ENCODE data around the gene ICA1. TPM values are rescaled to one million over a fixed set of nuclear protein-coding genes. Genes with fewer than 3 reads are reported as not detected.

The ICA1 gene
- total and polyA plus RNA-seq, 4 donors: 1.4 to 22.7 (median 8.1) TPM

DNA sequence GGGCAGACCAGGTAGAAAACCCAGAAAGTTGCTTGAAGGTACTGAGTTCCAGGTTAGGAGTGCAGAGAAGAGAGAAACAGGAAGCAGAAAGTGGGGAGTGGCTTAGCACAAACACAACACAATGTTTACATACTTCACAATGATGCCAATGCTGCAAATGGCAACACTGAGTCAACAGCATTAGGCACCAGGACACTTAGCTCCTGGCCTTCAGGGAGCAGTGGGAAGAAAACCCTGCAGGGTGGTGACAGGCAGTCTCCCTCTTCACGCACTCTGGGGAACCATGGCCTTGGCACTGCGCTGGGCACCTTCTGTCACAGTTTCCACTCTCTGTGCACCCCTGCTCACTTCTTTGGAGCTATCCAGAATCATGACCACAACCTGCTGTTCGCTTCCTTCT is 7.3 kb downstream of the ICA1 start (continued):
- TF ChIP-seq, protein P1, sequence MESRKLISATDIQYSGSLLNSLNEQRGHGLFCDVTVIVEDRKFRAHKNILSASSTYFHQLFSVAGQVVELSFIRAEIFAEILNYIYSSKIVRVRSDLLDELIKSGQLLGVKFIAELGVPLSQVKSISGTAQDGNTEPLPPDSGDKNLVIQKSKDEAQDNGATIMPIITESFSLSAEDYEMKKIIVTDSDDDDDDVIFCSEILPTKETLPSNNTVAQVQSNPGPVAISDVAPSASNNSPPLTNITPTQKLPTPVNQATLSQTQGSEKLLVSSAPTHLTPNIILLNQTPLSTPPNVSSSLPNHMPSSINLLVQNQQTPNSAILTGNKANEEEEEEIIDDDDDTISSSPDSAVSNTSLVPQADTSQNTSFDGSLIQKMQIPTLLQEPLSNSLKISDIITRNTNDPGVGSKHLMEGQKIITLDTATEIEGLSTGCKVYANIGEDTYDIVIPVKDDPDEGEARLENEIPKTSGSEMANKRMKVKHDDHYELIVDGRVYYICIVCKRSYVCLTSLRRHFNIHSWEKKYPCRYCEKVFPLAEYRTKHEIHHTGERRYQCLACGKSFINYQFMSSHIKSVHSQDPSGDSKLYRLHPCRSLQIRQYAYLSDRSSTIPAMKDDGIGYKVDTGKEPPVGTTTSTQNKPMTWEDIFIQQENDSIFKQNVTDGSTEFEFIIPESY (IDR thresholded peaks at IDR 0.05): no peak
- TF ChIP-seq GABPA (IDR thresholded peaks at IDR 0.05 in 1 of 2, conservative IDR thresholded peaks at IDR 0.05 in 1 of 2) (no peak), FOXA1 (IDR thresholded peaks at IDR 0.05) (no peak), FOXA2 (IDR thresholded peaks at IDR 0.05) (no peak), SP1 (IDR thresholded peaks at IDR 0.05) (no peak), TAF1 (conservative IDR thresholded peaks at IDR 0.05) (no peak)

DNA sequence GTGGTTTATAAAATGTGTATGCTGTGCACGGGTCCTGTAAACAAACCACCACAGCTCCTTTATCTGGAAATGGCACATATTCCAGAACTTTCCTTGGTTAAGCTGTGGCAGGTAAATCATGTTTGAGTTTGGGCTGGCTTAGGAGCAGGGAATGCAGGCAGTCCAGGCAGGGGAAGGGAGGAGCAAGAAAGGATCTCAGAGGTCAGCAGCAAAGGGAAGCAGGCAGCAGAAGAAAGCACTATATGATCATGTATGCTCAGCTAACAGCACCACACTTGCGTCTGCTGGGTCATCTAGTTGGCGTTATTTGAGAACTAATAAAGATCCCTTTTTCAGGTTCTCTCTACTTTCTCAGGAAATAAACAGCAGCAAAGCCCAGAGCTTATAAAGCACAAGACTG is 7.8 kb downstream of the ICA1 start:
- no peaks in the 10 kb centered on the region for H3K4me1 ChIP-seq (ENCODE audit: control insufficient read depth in 4 of 4, insufficient read depth in 4 of 4, low read length in 3 of 4)
- H3K27me3 ChIP-seq (ENCODE audit: control insufficient read depth in 4 of 4, insufficient read depth in 4 of 4, low read length in 3 of 4): no peaks in the 10 kb centered on the region
- no peak overlapping the region for H3K4me3 ChIP-seq (ENCODE audit: low read depth in 1 of 3, low read length in 3 of 3)
- no peaks in the 10 kb centered on the region for H3K36me3 ChIP-seq (ENCODE audit: control insufficient read depth in 4 of 4, insufficient read depth in 3 of 4, low read depth in 1 of 4, low read length in 3 of 4)
- H3K9ac ChIP-seq (ENCODE audit: low read depth in 1 of 2, low read length in 2 of 2): no peak overlapping the region
- DNase-seq (ENCODE audit: low spot score): no peak
- TF ChIP-seq, protein P2, sequence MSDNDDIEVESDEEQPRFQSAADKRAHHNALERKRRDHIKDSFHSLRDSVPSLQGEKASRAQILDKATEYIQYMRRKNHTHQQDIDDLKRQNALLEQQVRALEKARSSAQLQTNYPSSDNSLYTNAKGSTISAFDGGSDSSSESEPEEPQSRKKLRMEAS (IDR thresholded peaks at IDR 0.05): no peak
- TF ChIP-seq, protein P3, sequence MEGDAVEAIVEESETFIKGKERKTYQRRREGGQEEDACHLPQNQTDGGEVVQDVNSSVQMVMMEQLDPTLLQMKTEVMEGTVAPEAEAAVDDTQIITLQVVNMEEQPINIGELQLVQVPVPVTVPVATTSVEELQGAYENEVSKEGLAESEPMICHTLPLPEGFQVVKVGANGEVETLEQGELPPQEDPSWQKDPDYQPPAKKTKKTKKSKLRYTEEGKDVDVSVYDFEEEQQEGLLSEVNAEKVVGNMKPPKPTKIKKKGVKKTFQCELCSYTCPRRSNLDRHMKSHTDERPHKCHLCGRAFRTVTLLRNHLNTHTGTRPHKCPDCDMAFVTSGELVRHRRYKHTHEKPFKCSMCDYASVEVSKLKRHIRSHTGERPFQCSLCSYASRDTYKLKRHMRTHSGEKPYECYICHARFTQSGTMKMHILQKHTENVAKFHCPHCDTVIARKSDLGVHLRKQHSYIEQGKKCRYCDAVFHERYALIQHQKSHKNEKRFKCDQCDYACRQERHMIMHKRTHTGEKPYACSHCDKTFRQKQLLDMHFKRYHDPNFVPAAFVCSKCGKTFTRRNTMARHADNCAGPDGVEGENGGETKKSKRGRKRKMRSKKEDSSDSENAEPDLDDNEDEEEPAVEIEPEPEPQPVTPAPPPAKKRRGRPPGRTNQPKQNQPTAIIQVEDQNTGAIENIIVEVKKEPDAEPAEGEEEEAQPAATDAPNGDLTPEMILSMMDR (IDR thresholded peaks at IDR 0.05; ENCODE audit: low read depth, low read length, missing input control): no peak
- 74% methylated on average over 3 of the region's 3 CpGs for WGBS
- H3K9me3 ChIP-seq (ENCODE audit: control insufficient read depth in 4 of 4, low read length in 3 of 4): peaks cover 0 to 2% (median under 1%) of the 10 kb centered on the region in 4 donors
- H3K27ac ChIP-seq (ENCODE audit: low read depth in 1 of 2, low read length in 2 of 2): no peak overlapping the region

- TF ChIP-seq YY1 (IDR thresholded peaks at IDR 0.05): no peak
- no peak for TF ChIP-seq GABPA (IDR thresholded peaks at IDR 0.05 in 1 of 2, conservative IDR thresholded peaks at IDR 0.05 in 1 of 2)
- TF ChIP-seq, protein P1 (IDR thresholded peaks at IDR 0.05): no peak
- TF ChIP-seq, protein P3 (IDR thresholded peaks at IDR 0.05; ENCODE audit: low read depth, low read length, missing input control): no peak
- no peak for TF ChIP-seq SP1 (IDR thresholded peaks at IDR 0.05)
- TF ChIP-seq TAF1 (conservative IDR thresholded peaks at IDR 0.05): no peak
- no peak for TF ChIP-seq NR2F2 (IDR thresholded peaks at IDR 0.05)
- no peak for TF ChIP-seq RAD21 (IDR thresholded peaks at IDR 0.05)
- no peak for TF ChIP-seq FOXA1 (IDR thresholded peaks at IDR 0.05)
- no peak for TF ChIP-seq HNF4G (IDR thresholded peaks at IDR 0.05)
- no peak for TF ChIP-seq RXRA (IDR thresholded peaks at IDR 0.05)
- TF ChIP-seq EGR1 (IDR thresholded peaks at IDR 0.05; ENCODE audit: low read depth in 2 of 2): no peak
- Histone ChIP-seq H3K9me3 (ENCODE audit: control insufficient read depth in 4 of 4, low read length in 3 of 4) (no peaks in the 10 kb centered on the region), H3K27me3 (ENCODE audit: control insufficient read depth in 4 of 4, insufficient read depth in 4 of 4, low read length in 3 of 4) (no peaks in the 10 kb centered on the region), H3K36me3 (ENCODE audit: control insufficient read depth in 4 of 4, insufficient read depth in 3 of 4, low read depth in 1 of 4, low read length in 3 of 4) (no peaks in the 10 kb centered on the region), H3K27ac (ENCODE audit: low read depth in 1 of 2, low read length in 2 of 2) (no peak overlapping the region), H3K4me3 (ENCODE audit: low read depth in 1 of 3, low read length in 3 of 3) (no peak overlapping the region), H3K9ac (ENCODE audit: low read depth in 1 of 2, low read length in 2 of 2) (no peak overlapping the region), H3K4me1 (ENCODE audit: control insufficient read depth in 4 of 4, insufficient read depth in 4 of 4, low read length in 3 of 4) (no peaks in the 10 kb centered on the region)
- WGBS: 83% methylated on average over 1 of the region's 1 CpG
- no peak for DNase-seq (ENCODE audit: low spot score)
Observed at GRCh38 chr7:8251195-8251594, 10.8 kb downstream of the ICA1 start.
